OCI-LY3 (cell line): ENCODE measurements around the gene CTNS.
"Not testable (repeated sequence)": the region's sequence is repeated elsewhere in the genome, so short reads cannot be mapped to it uniquely, and the experiment has no call there.

ENCODE experiments used
- EZH2phosphoT487 ChIP-seq: fragments of 200-600 bp; shearing (Covaris generic); IDR thresholded peaks from 2 replicates; pipeline ENCODE4 v1.6.1; 2018; ENCODE audit warnings: antibody characterized with exemption, mixed run types, low read depth
- TF ChIP-seq, protein P1 (sequence below): fragments of 200-600, 300-600 bp; sonication (generic); IDR thresholded peaks from 2 replicates; pipeline ENCODE4 v1.5.1; 2014; ENCODE audit warnings: antibody characterized with exemption, low read length, low read depth

DNA sequence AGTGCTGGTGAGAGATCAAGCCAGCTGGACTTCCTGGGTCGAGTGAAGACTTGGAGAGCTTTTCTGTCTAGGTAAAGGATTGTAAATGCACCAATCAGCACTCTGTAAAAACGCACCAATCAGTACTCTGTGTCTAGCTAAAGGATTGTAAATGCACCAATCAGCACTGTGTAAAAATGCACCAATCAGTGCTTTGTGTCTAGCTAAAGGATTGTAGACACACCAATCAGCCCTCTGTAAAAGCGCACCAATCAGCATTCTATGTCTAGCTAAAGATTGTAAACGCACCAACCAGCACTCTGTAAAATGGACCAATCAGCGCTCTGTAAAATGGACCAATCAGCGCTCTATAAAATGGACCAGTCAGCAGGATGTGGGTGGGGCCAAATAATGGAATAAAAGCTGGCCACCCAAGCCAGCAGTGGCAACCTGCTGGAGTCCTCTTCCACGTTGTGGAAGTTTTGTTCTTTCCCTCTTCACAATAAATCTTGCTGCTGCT lies 65.5 kb downstream of the CTNS start:
- TF ChIP-seq, protein P1, sequence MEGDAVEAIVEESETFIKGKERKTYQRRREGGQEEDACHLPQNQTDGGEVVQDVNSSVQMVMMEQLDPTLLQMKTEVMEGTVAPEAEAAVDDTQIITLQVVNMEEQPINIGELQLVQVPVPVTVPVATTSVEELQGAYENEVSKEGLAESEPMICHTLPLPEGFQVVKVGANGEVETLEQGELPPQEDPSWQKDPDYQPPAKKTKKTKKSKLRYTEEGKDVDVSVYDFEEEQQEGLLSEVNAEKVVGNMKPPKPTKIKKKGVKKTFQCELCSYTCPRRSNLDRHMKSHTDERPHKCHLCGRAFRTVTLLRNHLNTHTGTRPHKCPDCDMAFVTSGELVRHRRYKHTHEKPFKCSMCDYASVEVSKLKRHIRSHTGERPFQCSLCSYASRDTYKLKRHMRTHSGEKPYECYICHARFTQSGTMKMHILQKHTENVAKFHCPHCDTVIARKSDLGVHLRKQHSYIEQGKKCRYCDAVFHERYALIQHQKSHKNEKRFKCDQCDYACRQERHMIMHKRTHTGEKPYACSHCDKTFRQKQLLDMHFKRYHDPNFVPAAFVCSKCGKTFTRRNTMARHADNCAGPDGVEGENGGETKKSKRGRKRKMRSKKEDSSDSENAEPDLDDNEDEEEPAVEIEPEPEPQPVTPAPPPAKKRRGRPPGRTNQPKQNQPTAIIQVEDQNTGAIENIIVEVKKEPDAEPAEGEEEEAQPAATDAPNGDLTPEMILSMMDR: not testable (repeated sequence)
- not testable (repeated sequence) for TF ChIP-seq EZH2phosphoT487
